K562 (cell line): ENCODE data around the gene SPOCK2. TPM values are rescaled to one million over a fixed set of nuclear protein-coding genes. Genes with fewer than 3 reads are reported as not detected.

Experiments used
- ATAC-seq: fragments of 200-7000 bp; cut with Tn5 transposase; 3 replicates; pipeline ENCODE4 v1.9.1; 2020; ENCODE audit warnings: moderate library complexity
- BruUV-seq: library from RNA; stranded (reverse); fragments of 400-500 nt; replicated peaks from 2 replicates; lab custom pipeline; 2021; lab: Mats Ljungman, UMichigan
- CTCF ChIA-PET: fragments of 300-600 bp; formaldehyde crosslinking; extraction: SDS; loops from one replicate; lab custom pipeline; 2021; ENCODE audit warnings: low intra/inter-chr PET ratio; lab: Yijun Ruan, JAX
- POLR2A ChIA-PET: fragments of 300-600, 350-650 bp; sonication (Branson Sonifier 250); formaldehyde crosslinking; extraction: SDS; loops from one replicate; lab custom pipeline; 2021; ENCODE audit warnings: antibody characterized with exemption, inconsistent platforms; lab: Yijun Ruan, JAX
- DNase-seq, 4 experiments: peaks; one replicate each; pipeline versions ENCODE4 v3.0.0 to v3.0.0-alpha.2; 2011 to 2018; ENCODE audit warnings: low spot score in 3 of 4, mixed read lengths in 3 of 4; ENCODE audit errors: extremely low read depth in 1 of 4
- FAIRE-seq: peaks from 2 replicates; lab custom pipeline; 2011; peaks lifted over from hg19 to GRCh38; lab: Jason Lieb, UNC
- H2AFZ ChIP-seq: 2 replicates; pipeline ENCODE4 v1.6.0; 2011; ENCODE audit warnings: low read depth, low read length, control low read depth, inconsistent platforms
- H3K27ac ChIP-seq: fragments of 200-600 bp; 3 replicates; pipeline ENCODE4 v1.8.0; 2011; ENCODE audit warnings: low read depth, mild to moderate bottlenecking, control low read depth, inconsistent platforms, low read length, moderate library complexity, mixed read lengths; ENCODE audit errors: extremely low read depth
- H3K27me3 ChIP-seq, 2 experiments: fragments of 300-600 bp in 1 of 2; 2 replicates in 1 of 2; 3 replicates in 1 of 2; pipeline versions ENCODE4 v1.6.0 to v1.8.0; 2011; ENCODE audit warnings: inconsistent platforms in 2 of 2, low read length in 2 of 2, mild to moderate bottlenecking in 1 of 2, mixed read lengths in 1 of 2, moderate library complexity in 1 of 2; ENCODE audit not compliant: control insufficient read depth in 2 of 2, insufficient read depth in 2 of 2
- H3K36me3 ChIP-seq: fragments of 300-600 bp; 3 replicates; pipeline ENCODE4 v1.8.0; 2011; ENCODE audit warnings: mild to moderate bottlenecking, low read length, inconsistent platforms; ENCODE audit not compliant: control insufficient read depth, insufficient read depth
- H3K4me1 ChIP-seq, 2 experiments: fragments of 200-600 bp in 1 of 2; replicated peaks in 1 of 2; 2 replicates in 1 of 2; 3 replicates in 1 of 2; pipeline versions ENCODE4 v1.5.1 to v1.8.0; 2011; ENCODE audit warnings: inconsistent platforms in 2 of 2, low read length in 2 of 2, mild to moderate bottlenecking in 1 of 2, mixed read lengths in 1 of 2, moderate library complexity in 1 of 2; ENCODE audit not compliant: control insufficient read depth in 2 of 2, insufficient read depth in 2 of 2
- H3K4me2 ChIP-seq: 2 replicates; pipeline ENCODE4 v1.6.1; 2011; ENCODE audit warnings: low read length, control low read depth, inconsistent platforms, mixed read lengths; ENCODE audit not compliant: insufficient read depth
- H3K4me3 ChIP-seq: fragments of 200-600 bp; sonication (generic), shearing (Covaris generic); 2 replicates; pipeline ENCODE4 v1.5.1; 2016; ENCODE audit warnings: control low read depth, inconsistent platforms
- H3K79me2 ChIP-seq: fragments of 200-600 bp; 3 replicates; pipeline ENCODE4 v1.8.0; 2011; ENCODE audit warnings: low read length, inconsistent platforms; ENCODE audit not compliant: control insufficient read depth, insufficient read depth
- H3K9ac ChIP-seq, 2 experiments: 2 replicates each; pipeline versions ENCODE4 v1.6.0 to v1.6.1; 2011; ENCODE audit warnings: low read depth in 2 of 2, low read length in 2 of 2, control low read depth in 1 of 2, inconsistent platforms in 1 of 2, mild to moderate bottlenecking in 1 of 2, mixed read lengths in 1 of 2; ENCODE audit not compliant: insufficient read depth in 1 of 2
- H3K9me1 ChIP-seq: one replicate; pipeline ENCODE4 v1.6.0; 2011; ENCODE audit warnings: inconsistent platforms, mild to moderate bottlenecking, low read length, moderate library complexity; ENCODE audit not compliant: control insufficient read depth, insufficient read depth
- H3K9me3 ChIP-seq: replicated peaks from 2 replicates; pipeline ENCODE4 v1.5.1; 2011; ENCODE audit warnings: low read depth, low read length, inconsistent platforms; ENCODE audit not compliant: control insufficient read depth, insufficient read depth
- H4K20me1 ChIP-seq: replicated peaks from 2 replicates; pipeline ENCODE4 v1.6.1; 2011; ENCODE audit warnings: low read length, inconsistent platforms, mixed read lengths; ENCODE audit not compliant: control insufficient read depth, insufficient read depth
- EZH2 ChIP-seq: IDR thresholded peaks from 2 replicates; pipeline ENCODE4 v1.6.1; 2012; ENCODE audit warnings: low read depth, mild to moderate bottlenecking, inconsistent platforms, low read length, borderline replicate concordance
- HMG20A ChIP-seq: fragments of 450-650 bp; formaldehyde crosslinking; conservative IDR thresholded peaks from 2 replicates; pipeline ENCODE4 v1.4.0; 2020; ENCODE audit warnings: mild to moderate bottlenecking, mixed read lengths
- LCOR ChIP-seq: sonication (generic); formaldehyde crosslinking; IDR thresholded peaks from 2 replicates; pipeline ENCODE4 v1.8.0; 2022; ENCODE audit warnings: mild to moderate bottlenecking, missing genetic modification reagents
- PCBP1 ChIP-seq: fragments of 200-400 bp; formaldehyde crosslinking; IDR thresholded peaks from 2 replicates; pipeline ENCODE4 v1.6.1; 2018; ENCODE audit warnings: mild to moderate bottlenecking, low read depth, low read length; ENCODE audit not compliant: poor library complexity, severe bottlenecking
- RBM15 ChIP-seq: fragments of 200-400 bp; formaldehyde crosslinking; IDR thresholded peaks from 2 replicates; pipeline ENCODE4 v1.6.1; 2018; ENCODE audit warnings: mild to moderate bottlenecking, low read length, moderate library complexity; ENCODE audit not compliant: insufficient read depth
- WGBS: fragments of 100-300 bp; shearing (Covaris generic); methylation state at CpG from one replicate; pipeline ENCODE4 v1.1.6; 2016; ENCODE audit warnings: low coverage, mixed read lengths; ENCODE audit not compliant: insufficient coverage; ENCODE audit errors: missing lambda C conversion rate; 5-methylcytosine and 5-hydroxymethylcytosine counted together
- in situ Hi-C: fragments of 300-500 bp; cut with MboI; formaldehyde crosslinking; loops from 4 replicates; pipeline ENCODE4 v1.15.0; 2018; ENCODE audit warnings: inconsistent platforms, mixed read lengths
- intact Hi-C: fragments of 100-400 bp; cut with micrococcal nuclease; formaldehyde crosslinking; loops from 2 replicates; pipeline ENCODE4 v1.14.2; 2022
- polyA plus RNA-seq, 8 experiments: library from polyadenylated mRNA; depleted of rRNA in 4 of 8; stranded (reverse) in 5 of 8; unstranded in 3 of 8; fragments of >200 nt; fragmentation: Nextera tagmentation in 2 of 8; fragmentation: Illumina TruSeq in 1 of 8; extraction: Ambion mirVana in 2 of 8; extraction: Trizol in 1 of 8; gene quantifications; 2 replicates each; pipeline versions ENCODE4 v1.2.1 to v1.2.3, GENCODE V29; 2011 to 2014; ENCODE audit warnings: inconsistent platforms in 1 of 8, missing spikeins in 1 of 8
- total RNA-seq, 7 experiments: library from RNA; depleted of rRNA in 6 of 7; stranded (reverse); fragments of >200 nt in 6 of 7; fragmentation: Illumina TruSeq in 2 of 7; extraction: Trizol in 2 of 7; gene quantifications; 2 replicates each; pipeline versions ENCODE4 v1.2.1 to v1.2.3, GENCODE V29; 2011 to 2021; ENCODE audit warnings: low replicate concordance in 1 of 7
- TF ChIP-seq, protein P1 (sequence below): fragments of 450-650 bp; IDR thresholded peaks from one replicate; pipeline ENCODE4 v1.6.1; 2018; ENCODE audit warnings: mild to moderate bottlenecking, moderate library complexity; ENCODE audit not compliant: partially characterized antibody

SPOCK2 gene
- total and polyA plus RNA-seq, 9 of the 15 experiments (the other 6 are each of a cell fraction or from before 2014, with no cell fraction given) = 0.04 to 0.86 (median 0.11) TPM; not detected in 2

GRCh38 chr10:72053690-72054089 is 34.7 kb downstream of the SPOCK2 start:
- no peak overlapping the region for H3K27ac ChIP-seq
- DNase-seq = no peak
- intact Hi-C loops = no loop called here
- in situ Hi-C loops = no loop called here
- H3K4me2 ChIP-seq = no peak overlapping the region
- no peak for FAIRE-seq
- H4K20me1 ChIP-seq = no peaks in the 10 kb centered on the region
- peaks cover 0 to 7% of the 10 kb centered on the region in 2 experiments; a peak in 2 of 5 replicates for H3K4me1 ChIP-seq
- peaks cover 4 to 33% of the 10 kb centered on the region in 2 experiments; a peak in 3 of 5 replicates for H3K27me3 ChIP-seq
- CTCF ChIA-PET = interaction anchor here (0.8 kb wide), 1 partner anchor 9 kb away, joined by 5 read pairs; no protein-coding TSS in a partner anchor
- 14% methylated on average over 7 of the region's 7 CpGs for WGBS
- no peak for ATAC-seq
- H3K79me2 ChIP-seq = no peaks in the 10 kb centered on the region
- H3K4me3 ChIP-seq = no peak overlapping the region
- peaks cover 9% of the 10 kb centered on the region for H3K9me3 ChIP-seq
- no peak overlapping the region for H3K9ac ChIP-seq
- no TSS peak for BruUV-seq
- no peaks in the 10 kb centered on the region for H3K9me1 ChIP-seq
- no peaks in the 10 kb centered on the region for H3K36me3 ChIP-seq
- no peak for TF ChIP-seq PCBP1
- no peak for TF ChIP-seq RBM15
- TF ChIP-seq HMG20A (CRISPR knock-in tag) = no peak
- TF ChIP-seq, protein P1, sequence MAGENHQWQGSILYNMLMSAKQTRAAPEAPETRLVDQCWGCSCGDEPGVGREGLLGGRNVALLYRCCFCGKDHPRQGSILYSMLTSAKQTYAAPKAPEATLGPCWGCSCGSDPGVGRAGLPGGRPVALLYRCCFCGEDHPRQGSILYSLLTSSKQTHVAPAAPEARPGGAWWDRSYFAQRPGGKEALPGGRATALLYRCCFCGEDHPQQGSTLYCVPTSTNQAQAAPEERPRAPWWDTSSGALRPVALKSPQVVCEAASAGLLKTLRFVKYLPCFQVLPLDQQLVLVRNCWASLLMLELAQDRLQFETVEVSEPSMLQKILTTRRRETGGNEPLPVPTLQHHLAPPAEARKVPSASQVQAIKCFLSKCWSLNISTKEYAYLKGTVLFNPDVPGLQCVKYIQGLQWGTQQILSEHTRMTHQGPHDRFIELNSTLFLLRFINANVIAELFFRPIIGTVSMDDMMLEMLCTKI = no peak
- no peak for TF ChIP-seq EZH2
- TF ChIP-seq LCOR (CRISPR knock-in tag) = no peak
- TF ChIP-seq, all 486 proteins: peak for 0
- no peak overlapping the region for H2AFZ ChIP-seq
- POLR2A ChIA-PET = interaction anchor here (1.1 to 1.3 kb wide), 2 partner anchors 10 to 14 kb away, joined by 3 to 4 read pairs; no protein-coding TSS in a partner anchor
